AG04450 (cell line): ENCODE measurements around the gene DLGAP3. TPM values are rescaled to one million over a fixed set of nuclear protein-coding genes. Genes with fewer than 3 reads are reported as not detected.

ENCODE experiments used
- CTCF ChIA-PET: fragments of 300-600, 350-600 bp; formaldehyde crosslinking; extraction: SDS; loops from one replicate; lab custom pipeline; 2022; ENCODE audit warnings: antibody characterized with exemption, inconsistent platforms; lab: Charles Lee
- POLR2A ChIA-PET: fragments of 350-600 bp; formaldehyde crosslinking; extraction: SDS; loops from one replicate; lab custom pipeline; 2021; ENCODE audit warnings: antibody characterized with exemption, inconsistent platforms; lab: Yijun Ruan, JAX
- DNase-seq: peaks from one replicate; pipeline ENCODE4 v3.0.0-alpha.2; 2011; ENCODE audit warnings: low read depth, low spot score
- H3K27ac ChIP-seq: one replicate; pipeline ENCODE4 v1.5.1; 2012; ENCODE audit warnings: low read depth, low read length, control low read depth
- H3K27me3 ChIP-seq: one replicate; pipeline ENCODE4 v1.6.0; 2012; ENCODE audit warnings: low read length; ENCODE audit not compliant: control insufficient read depth, insufficient read depth
- H3K4me3 ChIP-seq: 2 replicates; pipeline ENCODE4 v1.5.1; 2011; ENCODE audit warnings: mild to moderate bottlenecking, low read depth, low read length, control low read depth
- H3K9me3 ChIP-seq: 2 replicates; pipeline ENCODE4 v1.5.1; 2012; ENCODE audit warnings: low read length; ENCODE audit not compliant: control insufficient read depth, insufficient read depth
- polyA plus RNA-seq: library from polyadenylated mRNA; depleted of rRNA; stranded (reverse); fragments of >200 nt; gene quantifications from 2 replicates; pipeline ENCODE4 v1.2.3, GENCODE V29; 2011
- TF ChIP-seq, protein P1 (sequence below): IDR thresholded peaks from 2 replicates; pipeline ENCODE4 v1.5.1; 2011; ENCODE audit warnings: low read depth, low read length, control low read depth, inconsistent platforms

DLGAP3 gene
- polyA plus RNA-seq, 1 experiment: not detected

DNA sequence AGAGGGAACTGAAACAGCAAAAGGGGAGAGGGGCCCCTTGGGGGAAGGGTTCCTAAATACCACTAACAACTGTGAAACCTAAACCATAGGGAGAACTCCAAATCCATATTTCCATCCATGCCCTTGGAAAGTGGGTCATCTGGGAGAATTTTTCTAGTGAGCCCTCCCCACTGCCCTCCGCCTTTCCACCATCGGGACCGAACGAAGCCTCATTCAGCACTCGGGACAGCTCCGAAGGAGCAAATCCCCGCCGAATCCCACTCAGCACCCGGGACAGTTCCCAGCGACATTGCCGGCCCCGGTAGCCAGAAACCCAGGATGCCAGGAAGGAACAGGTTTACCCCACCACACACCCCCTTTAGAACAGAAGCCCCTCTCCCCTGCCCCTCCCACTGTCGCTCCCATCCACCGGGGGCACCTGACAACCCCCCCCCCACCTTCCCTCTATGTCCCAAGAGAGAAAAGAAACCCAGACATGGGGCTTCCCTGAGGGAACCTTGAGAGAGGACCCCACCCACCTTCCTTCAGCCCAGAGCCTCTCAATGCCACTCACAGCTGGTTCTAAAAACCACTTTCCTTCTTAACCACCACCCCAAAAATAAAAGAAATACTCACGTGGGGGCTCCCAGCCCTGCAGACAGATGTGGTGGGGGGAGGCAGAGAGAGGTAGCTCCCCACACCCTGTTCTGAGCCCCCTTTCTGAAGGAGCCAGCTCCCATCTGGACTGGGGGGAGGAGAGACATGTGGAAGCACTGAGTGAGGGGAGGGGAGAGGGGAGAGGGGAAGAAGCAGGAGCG, 4.5 kb downstream of the DLGAP3 start:
- Histone ChIP-seq H3K27me3 (peaks cover 37% of the 10 kb centered on the region), H3K9me3 (no peaks in the 10 kb centered on the region; the same call in 1 of the 2 replicates), H3K4me3 (no peak overlapping the region), H3K27ac (no peak overlapping the region)
- CTCF ChIA-PET: interaction anchor here (0.6 kb wide), 1 partner anchor 791 kb away, joined by 3 read pairs; no protein-coding TSS in a partner anchor
- POLR2A ChIA-PET: no interaction called here
- TF ChIP-seq, protein P1, sequence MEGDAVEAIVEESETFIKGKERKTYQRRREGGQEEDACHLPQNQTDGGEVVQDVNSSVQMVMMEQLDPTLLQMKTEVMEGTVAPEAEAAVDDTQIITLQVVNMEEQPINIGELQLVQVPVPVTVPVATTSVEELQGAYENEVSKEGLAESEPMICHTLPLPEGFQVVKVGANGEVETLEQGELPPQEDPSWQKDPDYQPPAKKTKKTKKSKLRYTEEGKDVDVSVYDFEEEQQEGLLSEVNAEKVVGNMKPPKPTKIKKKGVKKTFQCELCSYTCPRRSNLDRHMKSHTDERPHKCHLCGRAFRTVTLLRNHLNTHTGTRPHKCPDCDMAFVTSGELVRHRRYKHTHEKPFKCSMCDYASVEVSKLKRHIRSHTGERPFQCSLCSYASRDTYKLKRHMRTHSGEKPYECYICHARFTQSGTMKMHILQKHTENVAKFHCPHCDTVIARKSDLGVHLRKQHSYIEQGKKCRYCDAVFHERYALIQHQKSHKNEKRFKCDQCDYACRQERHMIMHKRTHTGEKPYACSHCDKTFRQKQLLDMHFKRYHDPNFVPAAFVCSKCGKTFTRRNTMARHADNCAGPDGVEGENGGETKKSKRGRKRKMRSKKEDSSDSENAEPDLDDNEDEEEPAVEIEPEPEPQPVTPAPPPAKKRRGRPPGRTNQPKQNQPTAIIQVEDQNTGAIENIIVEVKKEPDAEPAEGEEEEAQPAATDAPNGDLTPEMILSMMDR: no peak
- DNase-seq: peak; percentile 20

DNA sequence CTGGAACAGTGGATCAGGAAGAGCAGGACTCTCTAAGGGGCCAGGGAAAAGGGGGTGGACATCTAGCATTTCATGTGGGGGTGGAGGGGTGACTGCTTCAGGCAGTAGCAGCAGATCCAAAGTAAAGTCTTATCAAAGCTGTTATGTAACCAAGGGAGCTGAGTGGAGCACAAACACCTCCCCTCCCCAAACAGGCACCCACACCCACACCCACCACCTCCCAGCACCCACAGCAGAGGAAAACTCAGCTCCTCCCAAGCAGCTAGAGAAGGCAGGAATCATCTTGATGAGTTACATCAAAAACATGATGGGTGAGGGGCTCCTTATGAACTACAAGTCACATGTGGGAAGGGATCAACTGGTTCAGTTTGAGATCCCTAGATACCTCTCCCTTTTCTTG, 6.0 kb downstream of the DLGAP3 start:
- peaks cover 29% of the 10 kb centered on the region for H3K27me3 ChIP-seq
- ChIA-PET CTCF (no interaction called here), POLR2A (interaction anchor here (0.6 kb wide), 1 partner anchor 270 kb away, joined by 3 read pairs; the partner anchor contains the start of gene SFPQ)
- TF ChIP-seq, protein P1: no peak
- no peak for DNase-seq
- no peaks in the 10 kb centered on the region for H3K9me3 ChIP-seq
- no peak overlapping the region for H3K4me3 ChIP-seq
- no peak overlapping the region for H3K27ac ChIP-seq

DNA sequence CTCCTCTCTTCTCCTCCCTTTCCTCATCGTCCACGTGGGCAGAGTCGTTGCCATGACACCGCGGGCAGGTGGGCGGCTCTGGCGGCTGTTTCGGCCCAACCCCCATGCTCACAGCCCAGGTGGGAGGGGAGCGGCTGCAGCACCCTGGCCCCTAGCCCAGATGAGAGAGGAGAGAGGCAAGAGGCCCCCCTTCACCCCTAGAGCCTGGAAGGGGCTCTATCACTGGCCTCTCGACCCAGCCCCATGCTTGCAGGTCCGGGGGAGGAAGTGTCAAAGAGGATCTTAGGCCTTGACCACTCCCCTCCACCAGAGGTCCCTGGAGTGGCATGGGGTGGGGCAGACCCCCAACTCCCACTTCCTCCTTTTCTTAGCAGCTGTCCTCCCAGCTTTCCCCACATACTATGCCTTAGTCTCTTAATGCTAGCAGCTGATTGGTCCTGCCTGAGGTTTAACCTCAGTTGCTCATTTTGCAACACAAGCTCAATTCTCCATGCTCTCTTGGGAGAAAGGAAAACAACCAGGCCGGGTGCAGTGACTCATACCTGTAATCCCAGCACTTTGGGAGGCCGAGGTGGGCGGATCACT, 10.4 kb downstream of the DLGAP3 start:
- ChIA-PET CTCF (interaction anchor here (1.2 kb wide), 1 partner anchor 59 kb away, joined by 3 read pairs; the partner anchor contains the start of gene SMIM12), POLR2A (no interaction called here)
- no peaks in the 10 kb centered on the region for H3K9me3 ChIP-seq
- DNase-seq: no peak
- no peaks in the 10 kb centered on the region for H3K27me3 ChIP-seq
- no peak overlapping the region for H3K27ac ChIP-seq
- TF ChIP-seq, protein P1: no peak
- no peak overlapping the region for H3K4me3 ChIP-seq

GRCh38 chr1:34918386-34918976, 11.0 kb downstream of the DLGAP3 start:
- no peak overlapping the region for H3K4me3 ChIP-seq
- TF ChIP-seq, protein P1: no peak
- ChIA-PET POLR2A (no interaction called here), CTCF (interaction anchor here (1.2 kb wide), 1 partner anchor 59 kb away, joined by 3 read pairs; the partner anchor contains the start of gene SMIM12)
- no peak for DNase-seq
- no peaks in the 10 kb centered on the region for H3K9me3 ChIP-seq
- peaks cover 6% of the 10 kb centered on the region for H3K27me3 ChIP-seq
- no peak overlapping the region for H3K27ac ChIP-seq

DNA sequence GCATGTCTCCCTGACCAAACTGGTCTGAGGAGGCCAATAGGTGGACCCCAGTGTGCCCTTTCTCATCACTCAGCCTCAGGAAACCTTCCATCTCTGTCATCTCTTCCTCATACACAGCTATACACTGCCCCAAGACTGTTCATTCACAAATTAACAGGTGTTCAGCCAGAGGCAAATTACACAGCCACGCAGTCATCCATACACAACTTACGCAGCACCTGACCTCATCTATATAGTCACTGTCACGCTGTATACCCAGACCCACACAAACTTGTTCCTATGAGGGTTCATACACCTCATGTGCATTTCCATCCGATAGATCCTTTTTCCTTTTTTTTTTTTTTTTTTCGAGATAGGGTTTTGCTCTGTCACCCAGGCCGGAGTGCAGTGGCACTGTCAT, 12.4 kb downstream of the DLGAP3 start:
- CTCF ChIA-PET: no interaction called here
- Histone ChIP-seq H3K4me3 (no peak overlapping the region), H3K9me3 (no peaks in the 10 kb centered on the region), H3K27me3 (peaks cover 6% of the 10 kb centered on the region), H3K27ac (no peak overlapping the region)
- POLR2A ChIA-PET: no interaction called here
- DNase-seq: no peak
- TF ChIP-seq, protein P1: no peak
